ENCODE measurements around the gene SLC37A1.
A peak's percentile ranks its signal among the peaks of the same experiment; 100 is the strongest.
"Not testable (repeated sequence)": the region's sequence is repeated elsewhere in the genome, so short reads cannot be mapped to it uniquely, and the experiment has no call there.

SLC37A1 gene

DNA sequence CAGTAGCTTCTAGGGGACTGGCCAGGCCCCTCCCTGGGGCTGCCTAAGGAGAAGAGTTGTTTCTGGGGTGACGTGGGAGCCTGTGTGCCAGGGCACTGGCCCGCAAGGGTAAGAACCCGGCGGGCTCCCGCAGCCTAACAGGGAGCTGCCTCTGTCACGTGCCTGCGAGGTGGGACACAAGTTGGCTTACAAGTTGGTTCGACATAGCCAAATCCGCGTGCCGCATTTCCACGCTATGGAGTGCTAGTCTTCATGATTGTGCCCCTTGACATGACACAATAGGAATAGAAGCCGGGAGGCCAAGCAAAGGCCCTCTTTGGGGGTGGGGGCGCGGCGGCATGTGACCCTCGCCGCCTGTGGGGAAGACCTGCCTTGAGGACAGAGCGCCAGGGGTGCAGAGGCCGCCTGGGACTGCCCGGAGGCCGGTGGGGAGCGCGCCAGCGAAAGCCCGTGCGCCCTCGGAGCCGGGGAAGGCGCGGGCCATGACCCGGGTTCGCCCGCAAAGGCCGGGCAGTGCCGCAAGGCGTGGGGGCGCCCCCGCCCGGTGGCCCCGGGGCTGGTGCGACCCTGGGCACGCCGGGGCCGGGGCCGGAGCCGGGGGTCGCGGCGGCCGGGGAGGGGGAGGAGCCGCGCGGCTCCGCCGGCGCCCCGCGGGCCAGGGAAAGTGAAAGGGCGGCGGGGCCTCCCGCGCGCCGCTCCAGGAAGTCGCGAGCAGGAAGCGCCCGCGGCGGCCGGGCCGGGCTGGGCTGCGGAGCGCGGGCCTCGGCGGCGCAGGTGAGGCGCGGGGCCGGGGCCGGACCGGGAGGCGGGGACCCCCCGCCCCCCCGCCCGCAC lies at the start of gene SLC37A1:
TSS of gene SLC37A1 (plus strand) at position 702 of the 834 bp plus-strand sequence. CDS start 4,603 bp downstream, outside the sequence.
- ATAC-seq = peak; percentile 69
- DNase-seq = peak; percentile 52

DNA sequence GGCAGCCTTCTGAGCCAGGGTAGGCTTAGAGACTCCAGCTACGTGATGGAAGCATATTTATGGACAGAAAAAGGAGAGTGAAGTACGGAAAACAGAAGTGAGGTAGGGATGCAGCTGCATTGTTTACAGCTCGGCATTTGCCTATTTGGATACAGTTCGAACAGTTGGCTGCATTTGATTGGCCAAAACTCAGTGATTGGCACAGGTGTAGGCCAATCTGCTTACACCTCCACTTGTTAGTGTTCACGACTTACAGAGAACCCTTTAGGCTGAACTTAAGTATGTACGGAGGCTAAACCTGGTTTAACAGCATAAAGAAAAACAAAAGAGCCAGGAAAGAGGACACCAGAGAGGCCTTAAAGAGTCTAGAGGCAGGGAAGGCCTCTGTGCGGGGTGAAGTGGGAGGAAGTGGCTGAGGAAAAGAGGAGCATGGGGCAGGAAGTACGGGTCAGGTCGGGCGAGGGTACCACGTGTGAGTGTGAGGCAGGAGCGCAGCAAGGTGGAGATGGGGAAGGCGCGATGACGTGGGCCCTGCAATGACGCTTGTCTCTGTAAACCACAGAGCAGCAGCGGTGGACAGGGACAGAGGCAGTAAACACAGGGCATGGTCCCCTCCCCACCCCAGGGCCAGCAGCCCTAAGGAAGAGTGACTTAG lies 49.7 kb upstream of the SLC37A1 start:
- ATAC-seq = peak; percentile 33
- peak; percentile 63 for DNase-seq

DNA sequence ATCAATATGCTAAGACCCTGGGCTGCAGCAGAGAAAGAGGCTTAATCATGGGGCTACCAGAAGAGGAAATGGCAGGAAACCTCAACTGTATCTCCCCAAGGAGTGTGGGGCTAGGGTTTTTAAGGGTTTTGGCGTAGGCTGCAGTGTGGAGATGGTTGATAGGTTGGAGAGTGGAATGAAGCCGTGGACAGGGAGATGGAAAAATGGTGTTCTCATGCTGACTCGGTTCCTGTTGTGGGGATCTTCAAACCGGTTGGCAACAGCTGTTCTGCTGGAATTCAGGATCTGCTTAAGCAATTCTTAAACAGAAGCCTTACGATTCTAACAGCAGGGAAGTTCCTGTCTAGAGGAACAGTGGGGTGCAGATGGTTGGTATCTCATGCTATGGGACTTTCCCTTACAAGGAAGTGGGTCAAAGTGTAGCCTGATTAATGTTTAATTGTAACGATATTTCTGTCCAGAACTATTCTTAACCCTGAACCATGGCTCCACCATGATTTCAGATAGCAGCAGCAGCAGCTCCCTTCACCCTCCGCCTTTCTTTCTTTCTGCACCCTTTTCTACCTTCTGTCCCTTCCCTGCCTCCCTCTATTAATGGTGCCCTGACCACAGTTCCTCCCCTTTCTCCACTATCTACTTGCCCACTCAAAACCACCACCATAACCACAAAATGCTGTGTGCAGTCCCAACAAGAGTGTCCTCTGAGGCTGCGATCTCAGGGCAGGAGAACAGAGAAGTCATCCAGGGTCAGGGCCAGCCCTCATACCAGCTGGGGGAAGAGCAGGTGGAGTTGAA lies 48.4 kb upstream of the SLC37A1 start:
- DNase-seq (no peak), ATAC-seq (peak; percentile 30)

DNA sequence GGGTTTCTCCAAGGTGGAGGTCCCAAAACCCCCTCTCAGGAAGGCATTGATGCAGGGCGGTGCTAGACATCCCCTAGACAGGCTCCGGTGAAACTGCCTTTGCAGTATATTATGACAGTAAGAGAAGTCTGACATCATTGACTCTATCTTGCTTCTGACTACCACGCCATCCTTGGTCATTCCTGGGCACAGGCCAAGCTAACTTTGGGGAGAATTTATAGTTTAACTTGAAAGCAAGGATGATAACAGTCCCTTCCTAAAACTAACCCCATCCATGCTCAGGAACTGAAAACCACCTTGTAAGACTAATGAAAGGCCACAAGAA lies 47.9 kb upstream of the SLC37A1 start:
- no peak for ATAC-seq
- no peak for DNase-seq

DNA sequence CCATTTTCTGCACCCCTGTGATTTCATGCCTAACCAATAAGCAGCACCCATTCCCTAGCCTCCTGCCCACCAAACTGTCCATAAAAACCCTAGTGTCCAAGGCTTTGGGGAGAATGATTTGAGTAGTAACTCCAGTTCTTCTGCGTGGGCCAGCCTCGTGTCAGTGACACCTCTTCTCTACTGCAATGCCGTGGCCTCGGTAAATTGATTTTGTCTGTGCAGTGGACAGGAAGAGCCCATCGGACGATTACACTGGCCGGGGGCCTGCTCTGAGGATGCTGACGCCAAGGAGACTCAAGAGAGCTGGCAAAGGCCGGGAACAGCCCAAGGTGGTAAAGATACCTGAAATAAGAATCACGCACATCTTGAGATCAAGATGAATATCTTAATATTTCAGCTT lies 47.0 kb upstream of the SLC37A1 start:
- DNase-seq = no peak
- ATAC-seq = no peak

DNA sequence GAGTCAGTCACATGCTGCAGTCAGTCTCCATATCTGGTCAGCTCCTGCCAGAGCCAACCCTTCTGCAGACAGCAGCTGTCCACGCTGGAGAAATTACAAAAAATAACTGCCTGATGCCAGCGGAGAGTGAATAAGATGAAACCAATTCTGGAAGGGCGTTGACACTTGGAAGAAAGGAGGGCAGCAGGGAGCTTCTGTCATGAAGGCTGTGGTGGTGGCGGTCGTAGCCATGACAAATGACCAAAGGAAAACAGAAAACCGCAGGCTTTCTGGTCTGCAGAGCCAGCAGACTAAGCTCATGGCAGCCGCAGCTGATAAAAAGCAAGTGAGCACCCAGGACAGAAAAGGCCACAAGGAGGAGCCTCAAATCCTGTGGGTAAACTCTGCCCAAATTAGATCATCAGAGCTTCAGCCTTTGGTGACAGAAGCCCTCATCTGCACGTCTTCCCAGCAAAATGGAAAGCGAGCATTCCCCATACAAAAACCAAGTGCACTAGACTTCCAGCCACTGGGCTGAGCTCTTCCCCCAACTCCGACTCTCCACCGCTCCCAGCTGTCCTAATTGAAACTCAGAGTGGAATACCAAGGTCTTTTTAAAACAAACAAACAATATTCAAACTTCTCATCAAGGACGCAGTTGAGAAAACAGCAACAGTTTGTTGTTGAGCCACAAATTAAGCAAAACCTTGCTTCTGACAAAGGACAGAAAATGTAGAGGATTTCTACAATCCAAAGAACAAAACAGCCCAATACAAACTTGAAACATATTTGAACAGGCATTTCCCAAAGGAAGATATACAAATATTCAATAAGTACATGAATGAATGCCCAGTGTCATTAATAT lies 46.3 kb upstream of the SLC37A1 start:
- no peak for ATAC-seq

DNA sequence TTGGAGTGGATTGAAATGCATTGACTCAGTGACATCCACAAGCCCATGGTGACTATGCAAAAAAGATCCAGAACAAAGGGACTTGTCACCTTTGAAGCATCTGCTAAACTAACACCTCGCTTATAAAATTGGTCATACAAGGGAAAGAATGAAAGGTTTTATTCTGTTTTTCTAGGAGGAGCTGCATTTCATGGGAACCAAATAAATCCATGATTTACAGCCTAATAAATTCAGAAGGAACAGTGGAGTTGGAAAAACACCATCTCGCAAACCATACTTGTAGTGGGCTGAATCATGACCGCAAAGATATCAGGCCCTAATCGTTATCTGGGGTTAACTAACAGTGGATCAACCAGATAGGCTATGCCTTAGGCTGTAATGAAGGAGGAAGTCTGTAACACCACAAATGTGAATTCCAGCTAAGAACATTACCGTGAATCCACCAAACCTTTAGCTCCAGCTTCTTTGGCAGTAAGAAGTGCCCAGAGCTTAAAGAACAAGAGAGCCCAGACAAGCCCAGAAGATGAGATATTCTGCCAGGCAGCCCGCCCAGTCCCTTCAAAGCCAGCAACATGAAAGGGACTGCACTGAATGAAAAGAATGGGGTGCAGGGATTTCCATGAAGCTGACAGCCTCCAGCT lies 45.0 kb upstream of the SLC37A1 start:
- DNase-seq = no peak

More for the DNA sequence above, 46.3 kb upstream of the SLC37A1 start:
- DNase-seq = no peak

DNA sequence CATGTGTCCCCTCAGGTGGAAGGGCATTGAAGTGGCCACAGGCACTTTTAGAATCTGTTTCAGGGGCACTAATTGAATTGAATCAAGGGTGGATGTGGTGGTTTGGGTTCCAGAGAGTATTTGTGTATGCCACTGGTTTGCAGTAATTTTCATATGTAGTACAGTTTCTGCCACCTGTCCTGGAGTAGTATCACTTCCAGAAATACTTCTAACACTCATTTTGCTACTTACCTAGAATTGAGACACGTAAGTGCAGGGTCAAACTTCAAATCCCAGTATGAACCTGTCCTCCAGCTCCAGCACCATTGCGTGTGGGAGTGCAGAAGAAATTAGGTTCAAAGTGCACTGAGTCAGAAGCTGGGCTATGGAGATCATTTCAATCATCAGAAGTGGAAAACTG lies 44.4 kb upstream of the SLC37A1 start:
- ATAC-seq (no peak), DNase-seq (no peak)

More for the DNA sequence above, 45.0 kb upstream of the SLC37A1 start:
- no peak for ATAC-seq

DNA sequence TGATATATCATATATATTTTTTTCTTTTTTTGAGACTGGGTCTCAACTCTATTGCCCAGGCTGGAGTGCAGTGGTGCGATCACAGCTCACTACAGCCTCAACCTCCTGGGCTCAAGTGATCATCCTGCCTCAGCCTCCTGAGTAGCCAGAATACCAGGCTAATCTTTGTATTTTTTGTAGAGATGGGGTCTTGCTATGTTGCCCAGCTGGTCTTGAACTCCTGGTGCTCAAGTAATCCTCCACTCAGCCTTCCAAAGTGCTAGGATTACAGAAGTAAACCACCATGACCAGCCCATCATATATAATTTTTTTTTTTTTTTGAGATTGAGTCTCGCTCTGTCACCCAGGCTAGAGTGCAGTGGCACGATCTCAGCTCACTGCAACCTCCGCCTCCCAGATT lies 43.9 kb upstream of the SLC37A1 start:
- not testable (repeated sequence) for ATAC-seq, DNase-seq

DNA sequence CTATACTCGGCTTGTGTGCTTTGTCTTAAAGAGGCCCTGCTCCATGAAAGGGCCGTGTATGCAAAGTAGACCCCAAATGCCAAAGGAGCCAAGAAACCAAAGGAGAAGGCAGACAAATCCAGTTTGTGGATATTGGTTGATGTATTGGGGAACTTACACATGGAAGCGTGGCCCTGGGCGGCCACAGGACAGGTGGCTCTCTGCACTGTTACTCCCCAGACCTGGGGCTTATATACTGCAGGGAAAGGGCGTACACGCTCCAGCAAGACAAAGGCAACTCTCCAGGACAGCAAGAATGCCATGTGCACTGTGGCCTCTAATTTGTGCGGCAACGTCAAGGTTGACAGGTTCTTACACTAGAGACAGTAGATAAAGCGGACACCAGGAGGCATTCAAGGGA lies 42.4 kb upstream of the SLC37A1 start:
- no peak for ATAC-seq
- no peak for DNase-seq

DNA sequence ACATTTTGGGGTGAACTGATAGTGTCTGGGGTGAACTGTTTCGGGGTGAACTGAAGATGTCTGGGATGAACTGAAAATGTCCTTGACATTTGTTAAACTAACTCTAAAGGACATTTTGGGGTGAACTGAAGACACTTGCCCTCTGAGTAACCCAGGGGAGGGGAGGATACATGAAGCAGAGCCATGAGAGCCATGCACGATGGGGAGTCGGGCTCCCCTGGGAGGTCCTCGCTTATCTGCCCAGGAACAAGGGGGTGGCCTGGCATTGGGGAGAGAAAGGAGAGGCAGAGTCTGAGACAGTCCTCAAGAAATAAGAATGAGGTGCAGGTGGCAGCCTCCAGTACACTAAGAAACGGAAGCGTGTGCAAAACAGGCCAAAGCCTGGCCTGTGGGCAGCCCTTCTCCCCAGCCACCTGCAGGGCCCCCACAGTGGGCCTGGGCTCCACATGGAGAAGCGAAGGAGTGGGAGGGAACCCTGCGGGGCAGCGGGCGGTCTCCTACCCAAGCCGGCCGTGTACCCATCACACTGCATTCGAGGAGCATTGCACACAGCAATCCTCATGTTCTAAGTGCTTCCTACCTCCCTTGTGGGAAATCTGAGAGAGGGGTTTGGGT lies 41.8 kb upstream of the SLC37A1 start:
- ATAC-seq = no peak
- no peak for DNase-seq

DNA sequence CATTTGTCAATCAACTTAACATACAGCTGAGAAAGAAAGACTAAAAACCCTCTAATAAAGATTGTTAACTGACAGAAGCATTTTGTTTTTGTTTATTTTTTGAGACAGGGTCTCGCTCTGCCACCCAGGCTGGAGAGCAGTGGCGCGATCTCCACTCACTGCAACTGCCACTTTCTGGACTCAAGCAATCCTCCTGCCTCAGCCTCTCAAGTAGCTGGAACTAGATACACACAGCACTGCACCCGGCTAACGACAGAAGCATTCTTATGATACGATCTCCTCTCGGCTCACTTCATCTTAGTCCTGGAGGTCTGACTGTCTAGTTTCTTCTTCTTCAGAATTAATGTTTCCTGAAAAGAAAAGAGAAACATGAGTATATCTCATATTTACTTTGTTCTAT lies 41.1 kb upstream of the SLC37A1 start:
- DNase-seq = no peak
- ATAC-seq = no peak

DNA sequence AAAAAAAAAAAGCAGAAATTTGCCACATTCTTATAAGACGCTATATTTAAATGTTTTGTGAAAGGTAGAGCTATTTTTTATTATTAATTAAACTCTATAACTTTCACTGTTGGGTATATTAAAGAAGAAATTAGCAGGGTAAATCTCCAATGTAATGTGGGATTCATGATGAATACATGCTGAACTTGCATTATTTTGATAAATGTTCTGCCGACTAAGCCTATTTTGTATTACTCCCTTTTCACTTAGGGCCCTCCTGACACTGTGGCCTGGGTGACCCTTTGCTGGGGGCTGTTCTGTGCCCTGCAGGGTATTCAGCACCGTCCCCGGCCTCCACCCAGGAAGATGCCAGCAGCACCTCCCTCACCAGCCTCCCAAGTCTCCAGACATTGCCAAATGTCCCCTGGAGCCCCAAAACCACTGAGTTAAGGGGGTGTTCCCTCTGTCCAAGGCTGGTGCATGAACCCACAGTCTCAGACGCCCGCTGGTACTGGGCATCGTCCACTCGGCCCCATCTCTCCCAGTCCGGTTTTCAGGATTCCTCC lies 40.1 kb upstream of the SLC37A1 start:
- ATAC-seq = no peak
- no peak for DNase-seq

DNA sequence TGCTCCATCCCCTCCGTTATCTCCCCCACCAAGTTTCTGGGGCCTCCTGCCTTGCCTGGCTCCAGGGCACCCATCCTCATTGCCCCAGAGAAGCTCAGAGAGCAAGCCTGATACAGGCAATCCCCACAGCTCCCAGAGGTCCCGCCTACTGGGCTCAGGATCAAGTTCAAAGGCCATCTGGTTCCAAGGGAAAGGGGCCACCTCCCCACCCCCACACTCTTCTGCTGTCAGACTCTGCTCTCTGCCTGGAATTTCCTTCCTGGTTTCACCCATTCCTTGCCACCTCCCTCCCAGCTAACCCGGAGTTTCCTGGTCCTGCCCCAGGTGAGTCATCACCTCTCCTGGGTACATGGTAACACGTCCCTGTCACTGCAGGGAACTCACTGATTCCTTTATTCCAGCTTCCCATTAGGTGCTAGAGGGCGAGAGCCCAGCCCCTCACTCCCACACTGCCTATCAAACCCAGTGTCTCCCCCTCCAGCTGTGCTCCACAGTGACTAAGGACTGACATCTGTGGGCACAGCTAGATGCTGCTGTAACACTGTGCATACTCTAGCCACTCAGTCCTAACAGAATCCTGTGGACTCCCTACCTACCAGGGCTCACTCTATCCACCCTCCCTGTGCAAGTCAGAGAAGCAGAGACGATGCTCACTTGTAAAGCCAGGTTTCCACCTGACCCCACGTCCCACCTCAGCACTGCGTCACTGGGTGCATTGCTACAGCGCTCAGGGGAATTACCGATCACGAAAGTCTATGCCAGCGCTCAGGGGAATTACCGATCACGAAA lies 39.4 kb upstream of the SLC37A1 start:
- ATAC-seq = peak; percentile 54
- no peak for DNase-seq

DNA sequence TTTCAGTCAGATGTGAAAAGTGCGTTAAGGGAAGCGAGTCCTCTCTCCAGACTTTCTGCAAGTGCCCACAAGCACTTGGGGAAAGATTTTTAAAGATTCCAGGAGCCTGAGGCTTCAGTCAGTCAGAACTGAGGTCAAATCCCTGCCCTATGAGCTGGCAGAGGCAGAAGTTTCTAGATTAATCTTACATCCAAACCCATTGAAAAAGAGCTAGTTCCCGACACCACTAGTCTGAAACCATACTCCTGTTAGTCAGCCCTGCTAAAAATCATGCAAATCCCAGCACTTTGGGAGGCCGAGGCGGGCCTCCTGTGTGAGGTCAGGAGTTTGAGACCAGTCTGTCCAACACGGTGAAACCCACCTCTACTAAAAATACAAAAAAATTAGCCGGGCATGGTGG lies 38.6 kb upstream of the SLC37A1 start:
- ATAC-seq = no peak

DNA sequence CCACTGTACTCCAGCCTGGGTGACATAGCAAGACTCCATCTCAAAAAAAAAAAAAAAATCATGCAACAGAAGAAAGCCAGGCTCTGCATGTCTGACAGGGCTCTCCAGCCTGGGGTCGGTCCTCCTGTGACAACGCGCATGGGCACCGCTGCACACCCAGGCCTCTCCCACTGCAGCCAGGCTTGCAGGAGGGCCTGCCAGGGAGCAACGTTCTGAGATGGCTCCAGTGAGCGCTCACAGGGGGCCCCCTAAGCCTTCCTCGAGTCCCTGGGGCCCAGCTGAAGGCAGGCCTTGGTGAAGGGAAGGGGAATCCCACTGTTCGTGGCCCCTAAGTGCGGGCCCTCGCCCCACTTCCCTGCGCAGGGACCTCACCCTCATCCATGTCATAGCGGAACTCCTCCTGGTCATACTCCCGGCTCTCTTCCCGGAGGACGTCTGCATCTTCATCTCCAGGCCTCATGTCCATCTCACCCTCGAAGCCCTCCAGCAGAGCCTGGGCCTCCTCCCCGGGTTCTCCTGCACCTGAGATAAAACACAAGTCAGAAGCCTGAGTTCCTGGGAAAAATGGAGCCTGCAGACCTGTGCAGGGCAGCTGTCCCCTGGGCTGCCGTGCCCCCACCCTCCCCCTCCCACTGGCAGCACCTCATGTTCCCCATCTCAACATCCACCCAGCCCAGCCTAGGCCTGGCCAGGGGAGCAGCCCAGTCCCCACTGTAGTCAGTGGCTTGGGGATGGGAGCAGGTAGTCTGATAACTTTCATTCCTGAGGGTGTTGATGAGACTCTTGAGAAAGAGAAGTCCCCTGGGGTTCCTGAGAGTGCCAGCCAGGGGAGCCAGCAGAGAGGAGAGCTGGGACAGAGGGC lies 37.9 kb upstream of the SLC37A1 start:
- ATAC-seq (no peak), DNase-seq (no peak)

More for the DNA sequence above, 38.6 kb upstream of the SLC37A1 start:
- no peak for DNase-seq

DNA sequence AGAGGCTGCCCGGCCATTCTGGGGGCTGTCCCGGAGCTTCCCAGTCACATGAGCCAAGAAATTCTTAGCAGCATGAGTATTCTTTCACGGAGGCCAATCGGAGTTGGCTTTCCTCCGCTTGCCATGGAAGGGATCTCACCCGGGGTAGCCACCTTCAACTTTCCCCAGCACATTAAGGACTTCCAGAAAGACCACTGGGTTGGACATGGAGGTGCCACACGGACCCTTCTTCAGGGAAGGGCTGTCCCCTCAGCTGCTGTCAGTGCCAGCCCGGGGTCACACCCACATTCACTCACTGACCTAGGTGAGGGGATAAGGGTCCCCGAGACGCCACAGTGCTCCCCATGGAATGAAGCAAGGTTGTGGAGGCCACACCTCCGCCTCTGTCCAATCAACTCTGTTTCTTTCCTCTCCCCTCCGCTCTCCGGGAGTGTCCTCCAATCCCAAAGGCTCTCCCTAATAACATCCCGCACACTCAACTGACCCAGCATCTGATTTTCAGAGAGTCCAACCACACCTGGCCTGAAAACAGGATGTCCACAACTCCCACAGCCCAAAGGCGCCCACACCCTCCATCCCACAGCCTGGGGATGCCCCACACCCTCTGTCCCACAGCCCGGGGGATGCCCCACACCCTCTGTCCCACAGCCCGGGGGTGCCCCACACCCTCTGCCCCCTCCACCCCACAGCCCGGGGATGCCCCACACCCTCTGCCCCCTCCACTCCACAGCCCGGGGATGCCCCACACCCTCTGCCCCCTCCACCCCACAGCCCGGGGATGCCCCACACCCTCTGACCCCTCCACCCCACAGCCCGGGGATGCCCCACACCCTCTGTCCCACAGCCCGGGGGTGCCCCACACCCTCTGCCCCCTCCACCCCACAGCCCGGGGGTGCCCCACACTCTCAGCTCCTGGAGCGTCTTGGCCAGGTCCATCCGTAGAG lies 37.0 kb upstream of the SLC37A1 start:
- no peak for ATAC-seq
- DNase-seq = no peak

DNA sequence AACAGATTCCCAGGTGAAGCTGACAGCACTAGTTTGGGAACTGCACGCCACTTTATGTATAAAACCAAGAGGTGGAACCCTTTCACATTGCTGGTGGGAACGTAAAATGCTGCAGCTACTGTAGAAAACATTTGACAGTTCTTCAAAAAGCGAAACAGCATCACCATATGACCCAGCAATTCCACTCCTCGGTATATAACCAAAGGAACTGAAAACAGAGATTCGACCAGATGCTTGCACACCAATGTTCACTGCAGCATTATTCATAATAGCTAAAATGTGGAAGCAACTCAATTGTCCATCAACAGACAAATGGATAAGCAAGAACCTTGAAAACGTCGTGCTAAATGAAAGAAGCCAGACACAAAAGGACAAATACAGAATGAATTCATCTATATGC lies 35.1 kb upstream of the SLC37A1 start:
- ATAC-seq (no peak), DNase-seq (no peak)

Data from stimulated activated naive CD8-positive, alpha-beta T cell treated with anti-CD3 and anti-CD28 coated beads, Interleukin-15, Interleukin-2, amounts not matched to agents 100 U/mL and 50 U/mL, for 24 hours (primary cell).